Measurements from ENCODE around the gene PTF1A. TPM values are rescaled to one million over a fixed set of nuclear protein-coding genes. Genes with fewer than 3 reads are reported as not detected.
A peak's percentile ranks its signal among the peaks of the same experiment; 100 is the strongest.

PTF1A gene
- total RNA-seq, 1 donor from 2014 or later, result 50.7 TPM

DNA sequence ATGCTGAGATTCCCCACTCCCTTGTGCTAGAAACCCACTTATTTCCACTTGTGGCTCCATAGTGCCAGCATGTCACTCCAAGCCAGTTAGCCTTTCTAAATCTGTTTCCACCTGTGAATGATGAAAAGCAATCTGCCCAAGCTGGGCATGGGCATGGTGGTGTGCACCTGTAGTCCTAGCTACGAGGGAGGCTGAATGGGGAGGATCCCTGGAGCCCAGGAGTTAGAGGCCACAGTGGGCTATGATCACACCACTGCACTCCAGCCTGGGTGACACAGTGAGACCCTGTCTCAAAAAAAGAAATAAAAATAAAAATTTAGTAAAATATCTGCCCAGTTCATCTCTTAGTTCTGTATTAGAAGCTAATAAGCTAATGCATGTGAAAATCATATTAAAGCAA is 5.0 kb upstream of the PTF1A start:
- Mint-ChIP-seq H3K27me3 (peaks cover 50% of the 10 kb centered on the region), H3K27ac (no peak overlapping the region), H3K4me1 (ENCODE audit: low read depth) (peaks cover 22% of the 10 kb centered on the region), H3K4me3 (ENCODE audit: low read depth) (no peak overlapping the region), H3K9me3 (ENCODE audit: low read depth) (no peaks in the 10 kb centered on the region), H3K36me3 (ENCODE audit: insufficient read depth) (no peaks in the 10 kb centered on the region)
- TF ChIP-seq, protein P1, sequence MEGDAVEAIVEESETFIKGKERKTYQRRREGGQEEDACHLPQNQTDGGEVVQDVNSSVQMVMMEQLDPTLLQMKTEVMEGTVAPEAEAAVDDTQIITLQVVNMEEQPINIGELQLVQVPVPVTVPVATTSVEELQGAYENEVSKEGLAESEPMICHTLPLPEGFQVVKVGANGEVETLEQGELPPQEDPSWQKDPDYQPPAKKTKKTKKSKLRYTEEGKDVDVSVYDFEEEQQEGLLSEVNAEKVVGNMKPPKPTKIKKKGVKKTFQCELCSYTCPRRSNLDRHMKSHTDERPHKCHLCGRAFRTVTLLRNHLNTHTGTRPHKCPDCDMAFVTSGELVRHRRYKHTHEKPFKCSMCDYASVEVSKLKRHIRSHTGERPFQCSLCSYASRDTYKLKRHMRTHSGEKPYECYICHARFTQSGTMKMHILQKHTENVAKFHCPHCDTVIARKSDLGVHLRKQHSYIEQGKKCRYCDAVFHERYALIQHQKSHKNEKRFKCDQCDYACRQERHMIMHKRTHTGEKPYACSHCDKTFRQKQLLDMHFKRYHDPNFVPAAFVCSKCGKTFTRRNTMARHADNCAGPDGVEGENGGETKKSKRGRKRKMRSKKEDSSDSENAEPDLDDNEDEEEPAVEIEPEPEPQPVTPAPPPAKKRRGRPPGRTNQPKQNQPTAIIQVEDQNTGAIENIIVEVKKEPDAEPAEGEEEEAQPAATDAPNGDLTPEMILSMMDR (IDR thresholded peaks at IDR 0.05; ENCODE audit: unreplicated experiment), result no peak
- DNase-seq (ENCODE audit: low spot score, unreplicated experiment), result no peak

DNA sequence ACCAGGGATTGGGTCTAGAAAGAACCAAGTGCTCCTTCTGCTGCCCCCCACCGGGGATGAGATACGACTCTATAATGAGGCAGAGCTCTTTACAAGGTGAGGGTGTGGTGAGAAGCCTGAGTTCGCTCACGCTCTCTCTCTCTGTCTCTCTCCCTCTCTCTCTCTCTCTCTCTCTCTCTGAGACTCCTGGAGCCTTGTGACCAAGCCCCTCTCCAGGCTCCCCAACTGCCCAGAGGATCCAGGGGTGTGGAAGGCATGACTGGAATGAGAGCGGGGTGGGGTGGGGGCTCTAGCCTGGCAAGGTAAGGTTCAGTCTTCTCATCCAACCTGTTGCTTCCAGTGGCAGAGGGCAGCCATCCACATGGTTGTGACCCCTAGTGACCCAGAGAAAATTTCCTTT is 3.1 kb upstream of the PTF1A start:
- Mint-ChIP-seq H3K4me1 (ENCODE audit: low read depth) (peaks cover 22% of the 10 kb centered on the region), H3K9me3 (ENCODE audit: low read depth) (no peaks in the 10 kb centered on the region), H3K27me3 (peaks cover 47% of the 10 kb centered on the region), H3K36me3 (ENCODE audit: insufficient read depth) (peaks cover 2% of the 10 kb centered on the region), H3K4me3 (ENCODE audit: low read depth) (no peak overlapping the region), H3K27ac (no peak overlapping the region)
- DNase-seq (ENCODE audit: low spot score, unreplicated experiment), result no peak
- TF ChIP-seq, protein P1 (IDR thresholded peaks at IDR 0.05; ENCODE audit: unreplicated experiment), result no peak

DNA sequence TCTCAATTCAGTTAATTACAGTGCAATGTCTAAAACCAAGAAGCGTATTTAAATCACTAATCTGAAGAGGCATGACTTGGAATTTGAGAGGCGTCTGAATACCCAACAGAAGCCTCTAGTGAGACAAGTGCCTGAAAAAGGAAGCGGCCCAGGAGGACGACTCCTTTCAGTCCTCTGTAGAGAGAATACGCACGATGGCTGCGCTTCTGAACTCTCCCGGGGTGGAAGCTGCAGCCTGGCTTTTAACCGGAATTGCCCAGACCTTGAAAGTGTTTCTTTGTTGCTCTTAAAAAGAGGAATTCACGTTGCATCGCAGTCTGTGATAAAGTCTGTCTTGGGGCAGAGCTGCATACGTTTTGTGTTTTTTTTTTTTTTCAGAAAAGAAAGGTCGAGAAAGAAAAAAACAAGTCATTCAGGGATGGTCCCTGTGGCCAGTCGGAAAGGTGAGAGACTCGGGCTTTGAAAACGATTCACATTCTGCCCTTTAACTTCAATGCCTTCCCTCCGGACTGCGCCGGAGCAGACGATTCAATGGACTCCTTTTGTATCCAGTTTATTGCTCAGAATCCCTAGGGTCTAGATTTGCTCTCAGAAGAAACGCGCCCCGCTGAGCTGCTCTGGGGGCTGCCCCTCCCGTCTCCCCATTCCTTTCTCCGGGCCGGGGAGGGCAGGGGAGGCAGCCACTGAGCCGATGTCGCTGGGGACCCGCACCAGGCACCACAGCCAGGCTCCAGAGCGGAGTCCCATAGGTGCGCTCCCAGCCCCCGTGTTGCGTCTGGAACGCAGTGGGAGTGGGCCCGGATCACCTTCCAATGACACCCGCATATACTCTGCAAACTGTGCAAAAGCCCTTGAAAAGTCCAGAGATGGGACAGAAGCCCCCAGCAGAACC is 994 bp upstream of the PTF1A start:
- Mint-ChIP-seq H3K27me3 (peaks cover 57% of the 10 kb centered on the region), H3K36me3 (ENCODE audit: insufficient read depth) (peaks cover 6% of the 10 kb centered on the region), H3K9me3 (ENCODE audit: low read depth) (no peaks in the 10 kb centered on the region)

DNA sequence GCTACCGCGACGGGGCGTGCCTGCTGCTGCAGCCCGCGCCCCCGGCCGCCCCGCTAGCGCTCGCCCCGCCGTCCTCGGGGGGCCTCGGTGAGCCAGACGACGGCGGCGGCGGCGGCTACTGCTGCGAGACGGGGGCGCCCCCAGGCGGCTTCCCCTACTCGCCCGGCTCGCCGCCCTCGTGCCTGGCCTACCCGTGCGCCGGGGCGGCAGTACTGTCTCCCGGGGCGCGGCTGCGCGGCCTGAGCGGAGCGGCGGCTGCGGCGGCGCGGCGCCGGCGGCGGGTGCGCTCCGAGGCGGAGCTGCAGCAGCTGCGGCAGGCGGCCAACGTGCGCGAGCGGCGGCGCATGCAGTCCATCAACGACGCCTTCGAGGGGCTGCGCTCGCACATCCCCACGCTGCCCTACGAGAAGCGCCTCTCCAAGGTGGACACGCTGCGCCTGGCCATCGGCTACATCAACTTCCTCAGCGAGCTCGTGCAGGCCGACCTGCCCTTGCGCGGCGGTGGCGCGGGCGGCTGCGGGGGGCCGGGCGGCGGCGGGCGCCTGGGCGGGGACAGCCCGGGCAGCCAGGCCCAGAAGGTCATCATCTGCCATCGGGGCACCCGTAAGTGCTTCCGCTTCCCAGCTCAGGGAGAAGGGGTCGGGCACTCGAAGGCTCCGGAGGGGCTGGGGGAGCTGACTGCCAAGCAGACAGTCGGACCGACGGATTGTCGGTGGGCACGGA is 761 bp downstream of the PTF1A start:
- TF ChIP-seq, protein P1 (IDR thresholded peaks at IDR 0.05; ENCODE audit: unreplicated experiment), result peak; percentile 25
- DNase-seq (ENCODE audit: low spot score, unreplicated experiment), result peak; percentile 24
- H3K36me3 Mint-ChIP-seq (ENCODE audit: insufficient read depth), result peaks cover 6% of the 10 kb centered on the region
- peaks cover 70% of the 10 kb centered on the region for H3K27me3 Mint-ChIP-seq
- H3K9me3 Mint-ChIP-seq (ENCODE audit: low read depth), result no peaks in the 10 kb centered on the region
- H3K4me3 Mint-ChIP-seq (ENCODE audit: low read depth), result peak overlapping the region; percentile 88
- peaks cover 27% of the 10 kb centered on the region for H3K4me1 Mint-ChIP-seq (ENCODE audit: low read depth)
- peak overlapping the region; percentile 52 for H3K27ac Mint-ChIP-seq

More for the DNA sequence above, 994 bp upstream of the PTF1A start:
- peak overlapping the region; percentile 88 for H3K4me3 Mint-ChIP-seq (ENCODE audit: low read depth)
- peak; percentile 13 for DNase-seq (ENCODE audit: low spot score, unreplicated experiment)
- peak overlapping the region; percentile 31 for H3K27ac Mint-ChIP-seq
- TF ChIP-seq, protein P1 (IDR thresholded peaks at IDR 0.05; ENCODE audit: unreplicated experiment), result no peak
- peaks cover 27% of the 10 kb centered on the region for H3K4me1 Mint-ChIP-seq (ENCODE audit: low read depth)

DNA sequence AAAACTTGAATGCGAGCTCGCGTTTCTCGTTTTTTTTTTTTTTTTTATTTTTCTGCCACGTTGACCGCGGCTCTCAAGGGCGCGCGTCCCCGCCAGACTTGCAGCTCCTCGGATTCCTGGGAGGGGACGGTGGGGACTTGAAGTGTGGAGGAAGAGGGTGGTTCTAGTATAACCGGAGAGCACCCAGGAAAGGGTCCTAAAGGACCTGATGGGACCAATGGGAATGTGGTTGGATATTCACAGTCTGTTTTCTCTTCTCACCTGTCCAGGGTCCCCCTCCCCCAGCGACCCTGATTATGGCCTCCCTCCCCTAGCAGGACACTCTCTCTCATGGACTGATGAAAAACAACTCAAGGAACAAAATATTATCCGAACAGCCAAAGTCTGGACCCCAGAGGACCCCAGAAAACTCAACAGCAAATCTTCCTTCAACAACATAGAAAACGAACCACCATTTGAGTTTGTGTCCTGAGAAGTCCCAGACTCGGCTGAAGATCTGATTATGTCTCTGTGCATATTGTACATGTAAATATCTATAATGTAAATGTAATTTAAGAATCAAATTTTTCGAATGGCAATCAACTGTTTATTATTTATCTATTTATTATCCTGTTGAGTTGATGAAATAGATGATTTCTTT is 1.4 kb downstream of the PTF1A start:
- TF ChIP-seq, protein P1 (IDR thresholded peaks at IDR 0.05; ENCODE audit: unreplicated experiment), result no peak
- Mint-ChIP-seq H3K27me3 (peaks cover 72% of the 10 kb centered on the region), H3K36me3 (ENCODE audit: insufficient read depth) (peaks cover 6% of the 10 kb centered on the region), H3K27ac (peak overlapping the region; percentile 52), H3K9me3 (ENCODE audit: low read depth) (no peaks in the 10 kb centered on the region), H3K4me3 (ENCODE audit: low read depth) (peak overlapping the region; percentile 85), H3K4me1 (ENCODE audit: low read depth) (peaks cover 33% of the 10 kb centered on the region)
- no peak for DNase-seq (ENCODE audit: low spot score, unreplicated experiment)

Data from progenitor cell of endocrine pancreas (in vitro differentiated cells).